DMS79 (cell line): Measurements from ENCODE around the gene FOXO4.

Experiments
- DNase-seq: peaks from one replicate; lab custom pipeline; 2025; lab: John Stamatoyannopoulos, UW

The FOXO4 gene

DNA sequence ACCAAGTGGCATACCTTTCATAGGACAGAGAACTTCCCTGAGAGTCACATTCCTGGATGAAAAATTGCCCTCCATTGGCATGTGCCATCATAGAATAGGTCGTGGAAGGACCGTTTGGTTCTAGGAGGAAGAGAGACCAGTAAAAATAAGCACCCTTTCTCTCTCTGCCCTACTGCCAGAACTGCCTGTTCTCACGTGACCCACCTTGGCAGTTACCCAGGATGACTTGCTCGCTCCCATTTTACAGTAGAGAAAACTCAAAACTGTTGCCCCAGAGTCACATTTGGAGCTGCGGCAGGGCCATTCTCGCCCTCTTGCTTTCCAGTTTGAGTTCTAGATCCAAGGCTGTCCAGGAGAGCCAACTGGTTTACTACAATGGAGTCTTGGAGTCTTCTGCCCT is 47.9 kb downstream of the FOXO4 start:
- DNase-seq = no peak

DNA sequence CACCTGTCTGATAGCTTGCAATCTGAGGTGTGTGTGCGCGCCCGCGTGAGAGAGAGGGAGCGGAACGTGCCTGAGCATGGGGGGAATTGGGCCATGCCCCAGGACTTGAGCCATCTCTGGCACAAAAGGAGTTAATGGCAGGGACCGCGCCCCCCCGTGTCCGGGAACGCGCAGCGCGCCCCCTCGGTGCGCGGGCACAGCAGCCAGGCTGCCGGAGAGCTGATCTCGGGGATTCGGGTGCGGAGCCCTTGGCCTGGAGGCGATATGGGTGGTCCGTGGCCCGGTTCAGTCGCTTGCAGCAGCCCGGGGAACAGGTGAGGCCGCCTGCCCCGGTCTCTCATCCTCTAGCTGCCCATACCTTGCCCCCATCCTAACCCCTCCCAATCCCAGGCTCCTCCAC is 49.0 kb downstream of the FOXO4 start, which contains the start of gene NLGN3:
Gene NLGN3, plus strand, starts transcription at position 191 of the 400 bp plus-strand sequence. CDS start 2,909 bp downstream, outside the sequence.
- DNase-seq = no peak

DNA sequence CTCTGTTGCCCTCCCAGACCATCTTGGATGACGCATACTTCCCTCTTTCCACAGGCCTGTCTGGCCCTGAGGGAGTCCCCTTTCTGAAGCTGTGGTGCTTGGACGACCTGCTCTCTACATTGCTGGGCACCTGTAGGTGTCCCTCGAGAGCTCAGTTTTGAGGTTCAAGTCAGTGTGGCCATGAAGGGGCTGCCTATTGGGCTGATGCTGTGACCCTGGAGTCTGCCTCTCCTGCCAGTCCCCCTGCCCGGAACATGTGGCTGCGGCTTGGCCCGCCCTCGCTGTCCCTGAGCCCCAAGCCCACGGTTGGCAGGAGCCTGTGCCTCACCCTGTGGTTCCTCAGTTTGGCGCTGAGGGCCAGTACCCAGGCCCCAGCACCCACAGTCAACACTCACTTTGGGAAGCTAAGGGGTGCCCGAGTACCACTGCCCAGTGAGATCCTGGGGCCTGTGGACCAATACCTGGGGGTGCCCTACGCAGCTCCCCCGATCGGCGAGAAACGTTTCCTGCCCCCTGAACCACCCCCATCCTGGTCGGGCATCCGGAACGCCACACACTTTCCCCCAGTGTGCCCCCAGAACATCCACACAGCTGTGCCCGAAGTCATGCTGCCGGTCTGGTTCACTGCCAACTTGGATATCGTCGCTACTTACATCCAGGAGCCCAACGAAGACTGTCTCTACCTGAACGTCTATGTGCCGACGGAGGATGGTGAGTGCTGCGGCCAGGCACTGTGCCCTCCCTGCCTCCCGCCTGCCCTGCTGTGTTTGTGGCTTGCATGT is 52.0 kb downstream of the FOXO4 start:
- DNase-seq = no peak

DNA sequence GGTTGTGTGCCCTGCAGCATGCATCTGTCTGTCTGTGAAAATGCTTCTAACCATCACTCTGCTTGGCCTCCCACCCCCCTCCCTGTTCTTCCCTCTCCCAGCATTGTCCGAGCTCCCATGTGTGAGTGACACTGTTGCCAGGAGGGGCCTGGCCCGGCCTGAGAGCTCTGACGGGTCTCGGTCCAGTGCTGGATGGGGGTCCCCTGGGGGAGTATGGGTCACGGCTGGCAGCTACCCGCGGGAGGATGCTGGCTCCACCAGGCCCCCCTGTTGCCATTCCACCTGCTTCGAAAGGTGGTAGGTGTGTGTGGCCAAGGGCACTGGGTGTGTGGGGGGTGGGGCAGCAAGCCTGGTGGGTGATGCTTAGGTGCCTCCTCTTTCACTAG is 52.6 kb downstream of the FOXO4 start:
- no peak for DNase-seq

- no peak for DNase-seq
Observed at GRCh38 chrX:71151366-71151765, 55.7 kb downstream of the FOXO4 start.
